GM12878 (cell line): ENCODE measurements around the gene RAB33A. TPM values are rescaled to one million over a fixed set of nuclear protein-coding genes. Genes with fewer than 3 reads are reported as not detected.
A peak's percentile ranks its signal among the peaks of the same experiment; 100 is the strongest.

Experiments used
- ATF2 ChIP-seq: IDR thresholded peaks from 2 replicates; pipeline ENCODE4 v1.6.1; 2012; ENCODE audit warnings: low read length, inconsistent platforms
- CHD1 ChIP-seq: IDR thresholded peaks from 2 replicates; pipeline ENCODE4 v1.6.1; 2012; ENCODE audit warnings: low read depth, low read length, improper control_type of control experiment
- CHD4 ChIP-seq: fragments of 200-600 bp; sonication (generic); IDR thresholded peaks from 2 replicates; pipeline ENCODE4 v1.6.1; 2016; ENCODE audit warnings: mild to moderate bottlenecking
- CREM ChIP-seq: IDR thresholded peaks from 2 replicates; pipeline ENCODE4 v1.6.1; 2014; ENCODE audit warnings: antibody characterized with exemption, low read depth
- DPF2 ChIP-seq: fragments of 450-650 bp; IDR thresholded peaks from 2 replicates; pipeline ENCODE4 v1.6.1; 2017; ENCODE audit warnings: mild to moderate bottlenecking
- FOS ChIP-seq: IDR thresholded peaks from 3 replicates; pipeline ENCODE4 v1.6.1; 2011; ENCODE audit warnings: borderline replicate concordance; ENCODE audit not compliant: insufficient read length; ENCODE audit errors: extremely low read depth
- HCFC1 ChIP-seq: fragments of 150-350 bp; IDR thresholded peaks from 2 replicates; pipeline ENCODE4 v1.6.1; 2014; ENCODE audit warnings: low read length
- HDGF ChIP-seq: fragments of 450-650 bp; IDR thresholded peaks from 2 replicates; pipeline ENCODE4 v1.6.1; 2016; ENCODE audit warnings: antibody characterized with exemption
- HSF1 ChIP-seq: fragments of 150-350 bp; IDR thresholded peaks from 2 replicates; pipeline ENCODE4 v1.6.1; 2014; ENCODE audit warnings: mild to moderate bottlenecking, low read depth, low read length
- IKZF1 ChIP-seq: fragments of 450-650 bp; conservative IDR thresholded peaks from 2 replicates; pipeline ENCODE4 v1.6.1; 2017; ENCODE audit warnings: antibody characterized with exemption, mild to moderate bottlenecking
- NKRF ChIP-seq: fragments of 450-650 bp; conservative IDR thresholded peaks from 2 replicates; pipeline ENCODE4 v1.6.1; 2017; ENCODE audit warnings: mild to moderate bottlenecking, moderate library complexity
- NR2F1 ChIP-seq: fragments of 450-650 bp; conservative IDR thresholded peaks from 2 replicates; pipeline ENCODE4 v1.6.1; 2017; ENCODE audit warnings: mild to moderate bottlenecking
- PAX5 ChIP-seq: IDR thresholded peaks from 2 replicates; pipeline ENCODE4 v1.6.1; 2011; ENCODE audit warnings: low read depth, low read length, borderline replicate concordance
- PKNOX1 ChIP-seq: fragments of 450-650 bp; IDR thresholded peaks from 2 replicates; pipeline ENCODE4 v1.6.1; 2016; ENCODE audit warnings: mild to moderate bottlenecking
- POLR2A ChIP-seq: IDR thresholded peaks from 2 replicates; pipeline ENCODE4 v1.6.1; 2011; ENCODE audit warnings: low read depth, mild to moderate bottlenecking, low read length
- RBBP5 ChIP-seq: fragments of 200-600 bp; sonication (generic); conservative IDR thresholded peaks from 2 replicates; pipeline ENCODE4 v1.6.1; 2016
- RFX5 ChIP-seq: IDR thresholded peaks from 2 replicates; pipeline ENCODE4 v1.6.1; 2011; ENCODE audit warnings: low read depth, low read length, improper control_type of control experiment
- RUNX3 ChIP-seq: IDR thresholded peaks from 2 replicates; pipeline ENCODE4 v1.6.1; 2012; ENCODE audit warnings: low read length, inconsistent platforms
- SMAD5 ChIP-seq: IDR thresholded peaks from 2 replicates; pipeline ENCODE4 v1.6.1; 2016; ENCODE audit warnings: antibody characterized with exemption, low read depth
- SP1 ChIP-seq: IDR thresholded peaks from one replicate; pipeline ENCODE4 v1.6.1; 2011; ENCODE audit warnings: low read depth, low read length
- SPI1 ChIP-seq: IDR thresholded peaks from 2 replicates; pipeline ENCODE4 v1.6.1; 2011; ENCODE audit warnings: low read depth, mild to moderate bottlenecking, low read length, moderate library complexity, borderline replicate concordance; ENCODE audit not compliant: insufficient read depth
- SREBF2 ChIP-seq: IDR thresholded peaks from 2 replicates; pipeline ENCODE4 v1.6.1; 2012; ENCODE audit warnings: mild to moderate bottlenecking, low read length
- ZNF592 ChIP-seq: fragments of 450-650 bp; IDR thresholded peaks from 2 replicates; pipeline ENCODE4 v1.6.1; 2017; ENCODE audit warnings: mild to moderate bottlenecking, moderate library complexity
- ZZZ3 ChIP-seq: IDR thresholded peaks from 2 replicates; pipeline ENCODE4 v1.6.1; 2011; ENCODE audit warnings: low read depth; ENCODE audit not compliant: control insufficient read depth, insufficient read length
- polyA plus RNA-seq, 11 experiments: library from polyadenylated mRNA; depleted of rRNA in 4 of 11; unstranded in 6 of 11; stranded (reverse) in 5 of 11; fragments of >200 nt; fragmentation: Nextera tagmentation in 4 of 11; fragmentation: Illumina TruSeq in 1 of 11; extraction: Ambion mirVana in 4 of 11; extraction: Trizol in 1 of 11; gene quantifications; 1 replicate in 1 of 11; 2 replicates in 10 of 11; pipeline versions ENCODE4 v1.2.1 to v1.2.3, GENCODE V29; 2011 to 2016; ENCODE audit warnings: inconsistent platforms in 2 of 11, missing spikeins in 2 of 11, low read depth in 1 of 11
- total RNA-seq, 4 experiments: library from RNA; depleted of rRNA in 3 of 4; stranded (reverse); fragments of >200 nt in 3 of 4; fragmentation: Illumina TruSeq in 1 of 4; extraction: Trizol in 1 of 4; gene quantifications; 2 replicates each; pipeline versions ENCODE4 v1.2.1 to v1.2.3, GENCODE V29; 2013 to 2021

The RAB33A gene
- total and polyA plus RNA-seq, 10 of the 15 experiments (the other 5 are each of a cell fraction or from before 2014, with no cell fraction given) = 6.3 to 67.3 (median 33.4) TPM

- TF ChIP-seq PAX5 (no peak), RUNX3 (peak; percentile 10; the same call in 1 of the 2 replicates), PKNOX1 (no peak), RBBP5 (no peak), FOS (no peak), HDGF (no peak), SPI1 (no peak), SMAD5 (no peak), CHD1 (peak; percentile 89; the same call in 1 of the 2 replicates), NR2F1 (no peak), SREBF2 (no peak), ATF2 (no peak), ZNF592 (no peak), HSF1 (no peak), POLR2A (peak; percentile 72), CHD4 (no peak), IKZF1 (0 out of 2 replicates have a peak, but pooled peaks have one; percentile 22), NKRF (no peak), CREM (no peak), HCFC1 (no peak), DPF2 (no peak), SP1 (peak; percentile 48), RFX5 (no peak), ZZZ3 (no peak)
These were observed 863 bp upstream of the RAB33A start (continued) for GRCh38 chrX:130170752-130171445.
